Chondrocyte (in vitro differentiated cells): Measurements from ENCODE around the gene ELP2. TPM values are rescaled to one million over a fixed set of nuclear protein-coding genes. Genes with fewer than 3 reads are reported as not detected.
"Not testable (repeated sequence)": the region's sequence is repeated elsewhere in the genome, so short reads cannot be mapped to it uniquely, and the experiment has no call there.

Source experiments
- DNase-seq: peaks from one replicate; pipeline ENCODE4 v3.0.0; 2021; ENCODE audit warnings: mixed read lengths, low spot score
- H3K27ac Mint-ChIP-seq: one replicate; pipeline ENCODE4 v1.8.0; 2021; ENCODE audit warnings: mild to moderate bottlenecking, moderate library complexity, mixed read lengths; ENCODE audit not compliant: unreplicated experiment
- H3K27me3 Mint-ChIP-seq: 2 replicates; pipeline ENCODE4 v1.8.0; 2021; ENCODE audit warnings: low read depth, mixed read lengths
- H3K36me3 Mint-ChIP-seq: 2 replicates; pipeline ENCODE4 v1.8.0; 2021; ENCODE audit warnings: low read depth, mixed read lengths
- H3K4me1 Mint-ChIP-seq: 2 replicates; pipeline ENCODE4 v1.8.0; 2021; ENCODE audit warnings: low read depth, mild to moderate bottlenecking, mixed read lengths
- H3K4me3 Mint-ChIP-seq: one replicate; pipeline ENCODE4 v1.8.0; 2021; ENCODE audit warnings: mild to moderate bottlenecking, moderate library complexity, mixed read lengths; ENCODE audit not compliant: unreplicated experiment
- H3K9me3 Mint-ChIP-seq: 2 replicates; pipeline ENCODE4 v1.8.0; 2021; ENCODE audit warnings: low read depth, mixed read lengths
- CTCF ChIP-seq: fragments of 200-600 bp; sonication (generic); IDR thresholded peaks from 2 replicates; pipeline ENCODE4 v1.5.0; 2021; ENCODE audit warnings: antibody characterized with exemption, mild to moderate bottlenecking, moderate library complexity
- total RNA-seq: library from RNA; stranded (reverse); gene quantifications from 3 replicates; pipeline ENCODE4 v1.2.1, GENCODE V29; 2021

The ELP2 gene
- total RNA-seq, 1 donor from 2014 or later = 77.2 TPM

- no peak overlapping the region for H3K4me3 Mint-ChIP-seq
- H3K36me3 Mint-ChIP-seq = peaks cover 31% of the 10 kb centered on the region
- peaks cover 11% of the 10 kb centered on the region for H3K9me3 Mint-ChIP-seq
- DNase-seq = no peak
- H3K4me1 Mint-ChIP-seq = no peaks in the 10 kb centered on the region
- no peak overlapping the region for H3K27ac Mint-ChIP-seq
- H3K27me3 Mint-ChIP-seq = no peaks in the 10 kb centered on the region
- TF ChIP-seq CTCF = no peak
Measured at GRCh38 chr18:36207303-36207702, 77.6 kb downstream of the ELP2 start.

- peaks cover 31% of the 10 kb centered on the region for H3K36me3 Mint-ChIP-seq
- H3K27me3 Mint-ChIP-seq, H3K4me1 Mint-ChIP-seq, H3K27ac Mint-ChIP-seq, DNase-seq, H3K4me3 Mint-ChIP-seq: not testable (repeated sequence)
- H3K9me3 Mint-ChIP-seq = peaks cover 11% of the 10 kb centered on the region
Measured at GRCh38 chr18:36207969-36208368, 78.3 kb downstream of the ELP2 start.

GRCh38 chr18:36211612-36212065, 81.9 kb downstream of the ELP2 start:
- no peak overlapping the region for H3K27ac Mint-ChIP-seq
- H3K36me3 Mint-ChIP-seq = peaks cover 29% of the 10 kb centered on the region
- H3K4me3 Mint-ChIP-seq = no peak overlapping the region
- peaks cover 4% of the 10 kb centered on the region for H3K4me1 Mint-ChIP-seq
- no peak for TF ChIP-seq CTCF
- H3K27me3 Mint-ChIP-seq = no peaks in the 10 kb centered on the region
- DNase-seq = no peak
- H3K9me3 Mint-ChIP-seq = peaks cover 11% of the 10 kb centered on the region

- Mint-ChIP-seq H3K27me3 (no peaks in the 10 kb centered on the region), H3K36me3 (peaks cover 26% of the 10 kb centered on the region), H3K27ac (no peak overlapping the region), H3K4me1 (peaks cover 4% of the 10 kb centered on the region), H3K9me3 (peaks cover 9% of the 10 kb centered on the region), H3K4me3 (no peak overlapping the region)
- DNase-seq = no peak
- peak; percentile 43 for TF ChIP-seq CTCF
Measured at GRCh38 chr18:36212301-36213171, 82.8 kb downstream of the ELP2 start.

GRCh38 chr18:36214811-36215210, 85.1 kb downstream of the ELP2 start:
- H3K4me3 Mint-ChIP-seq = no peak overlapping the region
- H3K36me3 Mint-ChIP-seq = peaks cover 15% of the 10 kb centered on the region
- H3K27ac Mint-ChIP-seq = no peak overlapping the region
- peaks cover 4% of the 10 kb centered on the region for H3K4me1 Mint-ChIP-seq
- H3K9me3 Mint-ChIP-seq = no peaks in the 10 kb centered on the region
- no peak for DNase-seq
- no peak for TF ChIP-seq CTCF
- H3K27me3 Mint-ChIP-seq = no peaks in the 10 kb centered on the region

GRCh38 chr18:36215577-36215976, 85.9 kb downstream of the ELP2 start:
- Mint-ChIP-seq H3K27me3 (no peaks in the 10 kb centered on the region), H3K9me3 (no peaks in the 10 kb centered on the region), H3K27ac (no peak overlapping the region), H3K4me1 (peaks cover 4% of the 10 kb centered on the region), H3K4me3 (no peak overlapping the region), H3K36me3 (peaks cover 16% of the 10 kb centered on the region)
- no peak for DNase-seq
- TF ChIP-seq CTCF = no peak
